Stimulated activated CD4-positive, alpha-beta T cell treated with anti-CD3 and anti-CD28 coated beads, TNF-alpha, amount 100 ng/mL, for 24 hours (primary cell): ENCODE measurements around the gene WNT8A.
A peak's percentile ranks its signal among the peaks of the same experiment; 100 is the strongest.
"Not testable (repeated sequence)": the region's sequence is repeated elsewhere in the genome, so short reads cannot be mapped to it uniquely, and the experiment has no call there.

Experiments
- DNase-seq, 3 experiments: peaks; one replicate each; pipeline ENCODE4 v3.0.0-alpha.2; 2020; ENCODE audit warnings: low read depth in 3 of 3

The WNT8A gene

GRCh38 chr5:138083702-138084101, at the start of gene WNT8A:
Gene WNT8A (plus strand): TSS chr5:138084033. CDS start chr5:138084128, 95 bp downstream.
- no peak for DNase-seq

GRCh38 chr5:138035605-138036537, 48.0 kb upstream of the WNT8A start:
- peak; percentile 14 to 39 (median 32) for DNase-seq

DNA sequence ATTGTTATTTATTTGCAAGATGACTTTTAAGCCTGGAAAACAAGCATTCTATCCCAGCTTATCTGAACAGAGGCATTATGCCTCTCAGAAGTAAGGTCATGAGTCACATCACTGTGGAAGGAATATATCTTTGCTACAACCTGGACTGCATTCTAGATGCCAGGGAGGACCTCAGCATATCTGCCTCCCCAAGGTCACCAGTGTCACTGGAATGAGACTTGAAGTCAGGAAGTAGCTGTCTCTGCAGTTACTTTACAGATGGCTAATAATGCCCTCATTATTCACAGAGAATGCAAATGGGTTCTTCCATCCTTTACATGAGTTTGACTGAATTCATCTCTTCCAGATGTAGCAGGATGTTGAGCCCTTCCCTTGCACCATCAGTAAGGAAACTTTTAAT, 46.6 kb upstream of the WNT8A start:
- DNase-seq = no peak

DNA sequence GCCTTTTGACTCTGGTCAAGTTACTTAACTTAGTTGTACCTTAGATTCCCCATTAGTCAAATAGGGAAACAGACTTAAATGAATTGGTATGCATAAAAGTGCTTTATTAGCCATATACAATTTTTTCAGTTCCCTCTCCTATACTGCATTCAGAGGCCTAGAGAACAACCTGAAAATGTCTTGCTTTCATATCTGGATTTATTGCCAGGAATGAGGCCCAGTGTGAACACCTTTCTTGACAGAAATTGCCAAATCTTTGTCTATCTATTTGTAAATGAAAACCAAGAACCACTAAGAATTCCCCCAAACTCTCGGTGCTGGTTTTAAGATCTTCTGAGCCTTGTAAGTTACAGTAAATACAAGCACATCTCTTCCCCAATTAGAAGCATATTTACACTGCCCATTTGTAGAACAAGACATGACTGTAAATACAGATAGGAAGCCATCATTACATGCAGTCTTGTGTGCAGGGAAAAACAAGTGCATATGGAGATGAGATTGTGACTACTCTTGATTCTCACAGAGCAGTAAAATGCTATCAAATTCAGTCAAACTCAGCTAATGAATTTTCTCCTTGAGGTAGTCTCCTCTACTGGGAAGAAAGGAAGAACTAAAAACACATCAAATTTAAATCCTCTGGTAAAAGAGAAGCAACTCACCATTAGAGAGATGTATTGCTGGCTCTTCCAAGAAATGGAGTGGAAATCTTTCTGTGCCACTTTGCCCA, 45.8 kb upstream of the WNT8A start:
- no peak for DNase-seq

GRCh38 chr5:138038826-138039225, 45.0 kb upstream of the WNT8A start:
- DNase-seq = no peak

DNA sequence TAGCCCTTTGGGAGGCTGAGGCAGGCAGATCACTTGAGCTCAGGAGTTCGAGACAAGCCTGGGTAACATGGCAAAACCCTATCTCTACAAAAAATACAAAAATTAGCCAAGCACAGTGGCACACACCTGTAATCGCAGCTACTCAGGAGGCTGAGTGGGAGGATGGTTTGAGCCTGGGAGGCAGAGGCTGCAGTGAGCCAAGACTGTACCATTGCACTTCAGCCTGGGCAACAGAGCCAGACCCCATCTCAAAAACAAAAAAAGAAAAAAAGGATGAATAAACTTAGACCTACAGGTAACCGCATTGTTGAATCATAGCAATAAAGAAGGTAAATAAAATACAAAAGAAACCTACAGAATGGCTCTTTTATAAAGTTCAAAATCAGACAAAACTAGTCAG, 38.5 kb upstream of the WNT8A start:
- not testable (repeated sequence) for DNase-seq

DNA sequence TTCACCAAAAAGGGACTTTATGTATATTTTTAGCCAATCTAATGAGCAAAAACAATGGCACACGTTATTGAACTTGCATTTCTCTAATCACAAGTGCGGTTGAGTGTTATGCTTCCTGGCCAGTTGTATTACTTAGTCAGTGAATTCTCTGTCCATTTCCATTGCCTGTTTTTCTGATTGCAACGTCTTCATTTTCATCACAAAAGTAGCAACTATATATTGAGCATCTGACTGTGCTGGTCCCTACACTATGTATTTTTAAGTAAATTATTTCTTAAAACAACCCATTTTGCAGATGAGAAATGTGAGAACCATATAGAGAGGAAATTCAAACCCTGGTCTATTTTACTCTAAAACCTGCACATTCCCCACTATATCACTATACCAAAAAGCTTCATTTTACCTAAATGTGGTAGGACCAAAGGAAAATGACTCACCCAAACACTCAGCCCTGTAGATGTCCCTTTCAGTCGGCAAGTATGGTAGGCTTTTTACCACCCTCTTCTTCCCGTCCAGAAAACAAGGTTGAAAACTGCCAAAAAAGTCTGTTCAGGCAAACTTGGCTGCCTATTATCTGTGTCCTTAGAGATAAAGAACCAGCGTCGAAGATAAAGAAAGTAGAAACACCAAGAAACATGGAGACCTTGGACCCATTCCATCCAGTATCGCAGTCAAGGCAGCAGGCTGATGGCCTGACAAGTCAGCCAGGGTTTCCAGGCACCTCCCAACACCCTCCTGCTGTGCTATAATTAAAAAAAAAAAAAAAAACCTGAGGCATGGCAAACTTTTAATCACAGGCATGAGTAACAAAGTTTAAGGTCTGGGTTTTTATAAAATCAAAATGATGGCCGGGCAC, 32.2 kb upstream of the WNT8A start:
- DNase-seq = no peak

DNA sequence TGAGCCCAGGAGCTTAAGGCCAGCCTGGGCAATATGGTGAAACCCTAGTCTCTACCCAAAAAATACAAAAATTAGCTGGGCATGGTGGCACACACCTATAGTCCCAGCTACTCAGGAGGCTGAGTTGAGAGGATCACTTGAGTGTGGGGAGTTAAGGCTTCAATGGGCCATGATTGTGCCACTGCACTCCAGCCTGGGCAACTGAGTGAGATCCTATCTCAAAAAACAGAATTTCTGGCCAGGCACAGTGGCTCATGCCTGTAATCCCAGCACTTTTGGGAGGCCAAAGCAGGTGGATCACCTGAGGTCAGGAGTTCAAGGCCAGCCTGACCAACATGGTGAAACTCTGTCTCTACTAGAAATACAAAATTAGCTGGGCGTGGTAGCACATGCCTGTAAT, 31.1 kb upstream of the WNT8A start:
- not testable (repeated sequence) for DNase-seq

GRCh38 chr5:138053554-138053953, 30.3 kb upstream of the WNT8A start:
- DNase-seq = no peak

DNA sequence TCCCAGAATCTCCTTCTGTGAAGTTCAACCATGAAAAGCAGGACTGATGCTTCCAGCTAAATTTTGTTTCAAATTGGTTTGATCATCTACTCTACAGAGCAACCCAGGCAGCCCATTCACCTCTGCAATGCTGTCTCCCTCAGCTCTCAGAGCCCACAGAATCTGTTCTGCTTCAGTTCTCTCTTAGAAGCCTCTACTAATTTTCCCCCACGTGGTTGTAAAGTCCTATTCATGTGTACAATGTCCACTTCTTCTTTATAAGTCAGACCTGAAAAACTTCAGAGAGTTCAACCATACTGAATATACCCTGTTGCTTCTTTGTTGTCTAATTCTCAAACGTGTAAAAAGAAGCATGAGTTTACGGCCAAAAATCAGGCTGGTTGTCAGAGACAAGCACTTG, 29.6 kb upstream of the WNT8A start:
- no peak for DNase-seq

GRCh38 chr5:138054847-138055558, 28.8 kb upstream of the WNT8A start:
- DNase-seq = no peak

DNA sequence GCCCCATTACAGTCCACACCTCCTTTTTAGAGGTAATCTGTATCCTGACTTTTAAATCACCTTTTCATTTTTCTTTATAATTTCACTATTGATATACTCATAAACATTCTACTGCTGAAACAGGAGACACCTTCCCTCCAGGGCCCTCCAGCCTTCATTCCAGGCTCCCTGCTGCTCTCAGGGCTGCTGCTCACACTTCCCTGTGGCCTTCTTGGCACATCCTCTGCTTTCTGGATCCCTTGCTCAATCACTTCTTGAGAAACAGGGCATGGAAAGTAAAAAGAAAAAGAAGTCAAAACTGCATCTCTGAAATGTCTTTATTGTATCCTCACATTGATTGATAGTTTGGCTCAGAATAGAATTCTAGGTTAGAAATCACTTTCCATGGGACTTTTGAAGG, 19.3 kb upstream of the WNT8A start:
- DNase-seq = no peak

DNA sequence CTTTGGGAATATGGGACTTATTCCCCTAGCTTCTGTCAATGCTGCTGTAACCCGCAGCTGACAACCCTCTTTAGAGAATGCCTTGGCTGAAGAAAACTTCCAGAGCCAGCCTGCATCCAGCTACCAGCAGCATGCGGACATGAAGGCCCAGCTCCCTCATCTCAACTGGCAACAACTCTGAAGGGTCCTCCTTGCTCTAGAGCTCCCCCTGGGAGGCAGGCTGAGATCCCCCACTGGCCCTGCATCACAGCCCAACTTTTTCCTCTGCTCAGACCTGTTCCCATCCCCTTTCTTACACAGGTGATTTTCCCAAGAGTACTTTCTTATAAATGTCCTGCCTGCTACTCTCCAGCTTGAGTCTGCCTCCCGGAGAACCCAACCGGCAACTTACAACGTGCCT, 18.7 kb upstream of the WNT8A start:
- no peak for DNase-seq

- no peak for DNase-seq
Observed at GRCh38 chr5:138067945-138068344, 15.9 kb upstream of the WNT8A start.

GRCh38 chr5:138068742-138069600, 14.9 kb upstream of the WNT8A start:
- peak; percentile 52 to 74 (median 61) for DNase-seq

DNA sequence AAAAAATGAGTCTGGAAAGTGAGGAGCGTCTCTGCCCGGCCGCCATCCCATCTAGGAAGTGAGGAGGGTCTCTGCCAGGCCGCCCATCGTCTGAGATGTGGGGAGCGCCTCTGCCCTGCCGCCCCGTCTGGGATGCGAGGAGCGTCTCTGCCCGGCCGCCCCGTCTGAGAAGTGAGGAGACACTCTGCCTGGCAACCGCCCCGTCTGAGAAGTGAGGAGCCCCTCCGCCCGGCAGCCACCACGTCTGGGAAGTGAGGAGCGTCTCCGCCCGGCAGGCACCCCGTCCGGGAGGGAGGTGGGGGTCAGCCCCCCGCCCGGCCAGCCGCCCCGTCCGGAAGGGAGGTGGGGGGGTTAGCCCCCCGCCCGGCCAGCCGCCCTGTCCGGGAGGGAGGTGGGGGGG, 13.8 kb upstream of the WNT8A start:
- DNase-seq = not testable (repeated sequence)

DNA sequence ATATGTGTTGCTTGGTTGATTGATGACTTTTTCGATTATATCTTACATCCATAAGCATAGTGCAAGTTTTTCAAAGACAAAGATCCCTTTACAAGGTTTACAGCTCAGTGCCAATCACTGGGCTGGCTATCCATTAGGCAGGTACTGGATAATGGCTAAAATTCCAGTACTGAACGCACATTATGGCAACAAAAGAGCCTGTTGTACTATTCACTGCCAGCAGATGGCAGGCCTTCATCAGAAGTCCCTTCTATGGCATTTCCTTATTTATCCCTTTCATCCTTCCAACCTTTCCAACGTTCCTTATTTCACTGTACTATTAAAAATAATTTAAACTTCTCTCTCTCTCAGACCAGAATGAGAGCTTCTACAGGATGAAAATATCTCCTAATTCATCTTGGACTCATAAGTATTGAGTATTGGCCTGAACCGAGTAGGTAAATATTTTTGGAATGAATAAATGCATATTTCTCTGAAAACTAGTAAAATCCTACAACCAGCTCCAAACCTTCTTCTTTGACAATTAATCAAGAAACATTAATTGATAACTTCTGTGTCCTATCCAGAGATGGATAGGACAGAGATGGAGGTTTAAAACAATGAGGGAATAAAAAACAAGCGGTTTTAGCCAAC, 6.7 kb upstream of the WNT8A start:
- peak in 2 of 3 experiments; percentile 18 to 50 for DNase-seq

GRCh38 chr5:138078006-138078643, 5.7 kb upstream of the WNT8A start:
- no peak for DNase-seq

- DNase-seq = no peak
Observed at GRCh38 chr5:138082033-138082432, 1.8 kb upstream of the WNT8A start.
